WERI-Rb-1 (cell line): Measurements from ENCODE around the gene RECQL.
"Not testable (repeated sequence)": the region's sequence is repeated elsewhere in the genome, so short reads cannot be mapped to it uniquely, and the experiment has no call there.

Experiments used
- DNase-seq: peaks from one replicate; pipeline ENCODE4 v3.0.0-alpha.2; 2020
- H3K27ac ChIP-seq: fragments of 250-450 bp; sonication (Bioruptor Pico); 2 replicates; pipeline ENCODE4 v1.5.1; 2020; ENCODE audit warnings: mild to moderate bottlenecking, moderate library complexity
- H3K27me3 ChIP-seq: fragments of 250-450 bp; sonication (Bioruptor Pico); 2 replicates; pipeline ENCODE4 v1.5.1; 2021; ENCODE audit warnings: mild to moderate bottlenecking, low read depth, moderate library complexity; ENCODE audit not compliant: insufficient read depth, severe bottlenecking
- H3K36me3 ChIP-seq: fragments of 250-450 bp; sonication (Bioruptor Pico); 2 replicates; pipeline ENCODE4 v1.5.1; 2020; ENCODE audit warnings: mild to moderate bottlenecking, moderate library complexity
- H3K4me3 ChIP-seq: 2 replicates; pipeline ENCODE4 v1.5.1; 2011; ENCODE audit warnings: low read depth, mild to moderate bottlenecking, control low read depth, low read length
- H3K9me3 ChIP-seq: fragments of 250-450 bp; sonication (Bioruptor Pico); 2 replicates; pipeline ENCODE4 v1.5.1; 2021; ENCODE audit warnings: mild to moderate bottlenecking, moderate library complexity; ENCODE audit not compliant: severe bottlenecking
- CTCF ChIP-seq: IDR thresholded peaks from 2 replicates; pipeline ENCODE4 v1.5.1; 2011; ENCODE audit warnings: low read depth, mild to moderate bottlenecking, control low read depth, inconsistent platforms, low read length

Gene RECQL

DNA sequence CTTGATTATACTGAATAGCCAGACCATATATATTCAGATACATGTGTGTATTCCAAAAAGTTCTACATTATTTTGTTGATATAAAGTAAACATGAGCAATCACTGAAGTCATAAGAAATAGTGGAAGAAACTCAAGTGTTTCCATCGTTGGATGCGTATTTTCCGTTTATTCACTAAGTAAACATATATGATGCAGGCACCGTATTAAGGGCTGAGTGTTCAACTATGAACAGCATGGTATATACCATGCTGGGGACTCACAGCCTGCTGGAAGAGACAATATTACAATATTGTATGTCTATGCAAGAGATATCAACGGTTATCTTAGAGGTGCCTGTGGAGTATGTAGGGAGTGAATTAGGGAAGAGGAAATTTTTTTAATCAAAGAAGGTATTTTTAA, 62.8 kb downstream of the RECQL start:
- no peaks in the 10 kb centered on the region for H3K27me3 ChIP-seq
- no peaks in the 10 kb centered on the region for H3K9me3 ChIP-seq
- no peak for TF ChIP-seq CTCF
- no peaks in the 10 kb centered on the region; the same call in 1 of the 2 replicates for H3K36me3 ChIP-seq
- peak overlapping the region; percentile 74 for H3K4me3 ChIP-seq
- no peak for DNase-seq
- peak overlapping the region; percentile 89 for H3K27ac ChIP-seq

DNA sequence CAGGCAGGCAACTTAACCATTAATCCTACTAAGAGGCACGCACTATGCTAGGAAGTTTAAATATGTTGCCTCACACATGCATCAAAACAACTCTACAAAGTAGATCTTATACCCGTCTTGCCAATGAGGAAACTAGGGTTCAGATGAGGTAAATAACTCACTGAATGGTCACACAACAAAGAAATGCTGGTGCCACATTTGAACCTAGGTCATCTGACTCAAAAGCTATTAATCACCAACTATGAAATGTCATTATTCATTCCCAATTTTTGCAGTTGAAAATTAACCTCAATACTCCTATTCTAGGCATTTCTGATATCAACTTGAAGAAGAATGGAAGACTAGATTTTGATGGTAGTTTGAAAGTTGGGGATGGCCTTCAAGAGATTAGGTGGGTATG, 66.7 kb downstream of the RECQL start:
- DNase-seq = no peak
- no peak for TF ChIP-seq CTCF
- Histone ChIP-seq H3K36me3 (no peaks in the 10 kb centered on the region), H3K4me3 (no peak overlapping the region), H3K9me3 (no peaks in the 10 kb centered on the region), H3K27me3 (no peaks in the 10 kb centered on the region), H3K27ac (no peak overlapping the region)

GRCh38 chr12:21433525-21433924, 67.9 kb downstream of the RECQL start:
- TF ChIP-seq CTCF = no peak
- Histone ChIP-seq H3K36me3 (no peaks in the 10 kb centered on the region), H3K4me3 (no peak overlapping the region), H3K27me3 (no peaks in the 10 kb centered on the region), H3K9me3 (no peaks in the 10 kb centered on the region), H3K27ac (no peak overlapping the region)
- DNase-seq = no peak

DNA sequence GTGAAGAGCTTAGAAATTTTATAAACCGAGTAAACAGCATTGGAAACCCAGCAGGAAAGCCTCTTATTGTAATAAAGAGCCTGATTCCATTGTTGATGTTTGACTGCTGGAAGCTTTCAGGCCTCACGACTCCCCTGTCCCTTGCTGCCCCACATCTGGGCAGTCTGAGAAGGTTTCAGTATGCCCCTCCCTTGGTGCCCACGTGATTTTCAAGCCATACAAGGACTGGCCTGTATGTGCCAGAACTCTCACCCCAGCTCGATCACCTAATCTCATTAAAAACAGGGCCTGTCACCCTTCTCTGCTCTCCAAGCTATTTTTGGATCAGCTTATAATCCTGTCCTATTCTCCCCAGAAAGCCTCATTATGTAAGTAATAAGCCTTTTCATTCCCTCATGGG, 71.4 kb downstream of the RECQL start:
- Histone ChIP-seq H3K27me3 (no peaks in the 10 kb centered on the region), H3K9me3 (no peaks in the 10 kb centered on the region), H3K4me3 (no peak overlapping the region), H3K27ac (no peak overlapping the region), H3K36me3 (no peaks in the 10 kb centered on the region)
- peak; percentile 69 for DNase-seq
- no peak for TF ChIP-seq CTCF

DNA sequence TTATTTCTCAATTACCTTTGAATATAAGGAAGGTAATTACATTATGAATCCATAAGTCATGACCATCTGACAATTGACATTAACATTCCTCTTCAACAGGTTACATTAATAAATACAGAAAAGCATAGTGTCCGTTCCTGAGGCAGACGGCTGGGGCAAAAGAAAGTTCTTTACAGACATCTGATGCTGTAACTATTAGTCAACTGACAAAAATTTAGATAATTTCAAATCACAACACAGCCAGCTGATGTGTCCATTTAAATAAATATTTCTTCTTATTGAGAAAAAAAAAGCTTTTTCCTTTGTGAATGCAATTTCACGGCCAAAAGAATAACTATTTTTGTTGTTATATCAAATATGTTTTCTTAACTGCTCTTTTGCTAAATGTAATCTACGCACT, 73.2 kb downstream of the RECQL start:
- Histone ChIP-seq H3K27me3 (no peaks in the 10 kb centered on the region), H3K4me3 (no peak overlapping the region), H3K36me3 (no peaks in the 10 kb centered on the region), H3K27ac (no peak overlapping the region), H3K9me3 (no peaks in the 10 kb centered on the region)
- TF ChIP-seq CTCF = no peak
- DNase-seq = no peak

DNA sequence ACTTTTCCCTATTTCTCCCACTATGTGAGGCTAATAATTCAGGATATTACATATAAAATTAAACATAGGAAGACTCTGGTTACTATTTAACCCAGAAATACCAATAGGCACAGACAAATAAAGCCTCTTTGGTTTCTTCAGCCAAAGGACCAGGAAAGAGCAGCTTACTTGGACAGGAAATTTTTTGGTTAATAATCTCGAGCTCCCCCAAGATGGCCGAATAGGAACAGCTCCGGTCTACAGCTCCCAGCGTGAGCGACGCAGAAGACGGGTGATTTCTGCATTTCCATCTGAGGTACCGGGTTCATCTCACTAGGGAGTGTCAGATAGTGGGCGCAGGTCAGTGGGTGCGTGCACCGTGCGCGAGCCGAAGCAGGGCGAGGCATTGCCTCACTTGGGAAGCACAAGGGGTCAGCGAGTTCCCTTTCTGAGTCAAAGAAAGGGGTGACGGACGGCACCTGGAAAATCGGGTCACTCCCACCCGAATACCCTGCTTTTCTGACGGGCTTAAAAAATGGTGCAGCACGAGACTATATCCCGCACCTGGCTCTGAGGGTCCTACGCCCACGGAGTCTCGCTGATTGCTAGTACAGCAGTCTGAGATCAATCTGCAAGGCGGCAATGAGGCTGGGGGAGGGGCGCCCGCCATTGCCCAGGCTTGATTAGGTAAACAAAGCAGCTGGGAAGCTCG, 82.3 kb downstream of the RECQL start:
- DNase-seq, H3K27ac ChIP-seq, H3K36me3 ChIP-seq, H3K9me3 ChIP-seq, H3K27me3 ChIP-seq, H3K4me3 ChIP-seq: not testable (repeated sequence)
